Measurements from ENCODE around the gene PTPRD. TPM values are rescaled to one million over a fixed set of nuclear protein-coding genes. Genes with fewer than 3 reads are reported as not detected.
A peak's percentile ranks its signal among the peaks of the same experiment; 100 is the strongest.

Gene PTPRD
- total RNA-seq, 1 donor from 2014 or later: 109 TPM

DNA sequence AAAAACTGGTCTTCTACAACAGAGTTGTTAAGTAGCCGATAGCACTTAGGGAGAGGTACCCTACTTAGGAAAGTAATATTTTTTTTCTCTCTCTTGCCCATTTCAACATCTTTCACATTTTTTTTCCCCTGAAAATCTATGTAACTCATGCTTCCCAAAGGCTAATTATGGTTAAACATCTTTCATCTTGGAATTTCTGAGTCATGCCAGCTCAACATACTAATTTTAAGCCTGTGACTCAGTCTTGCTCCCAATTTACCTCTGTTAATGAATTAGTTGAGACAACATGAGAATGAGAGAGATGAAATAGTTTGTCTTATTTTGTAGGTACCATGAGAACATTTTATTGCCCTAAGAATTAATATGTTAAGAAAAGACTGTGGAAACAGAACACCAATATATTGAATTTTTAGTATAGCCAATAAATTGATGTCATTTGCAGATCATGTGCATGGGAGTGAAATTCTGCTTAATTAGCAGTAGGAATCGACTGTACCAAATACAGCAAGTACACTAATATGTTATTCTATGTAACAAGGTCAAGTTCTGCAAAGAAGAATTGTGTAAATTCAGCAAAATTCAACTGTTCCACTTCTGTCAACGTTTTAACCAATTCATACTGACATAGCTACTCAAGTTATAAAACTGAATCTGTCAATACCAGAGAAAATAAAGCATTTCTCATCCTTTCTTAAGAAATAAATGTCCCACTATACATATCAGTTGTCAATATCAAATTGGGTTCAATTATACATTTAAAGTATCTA is 550.0 kb downstream of the PTPRD start:
- TF ChIP-seq CTCF (IDR thresholded peaks at IDR 0.05; ENCODE audit: unreplicated experiment): no peak
- Mint-ChIP-seq H3K9me3 (no peaks in the 10 kb centered on the region), H3K4me3 (no peak overlapping the region), H3K27ac (no peak overlapping the region), H3K27me3 (ENCODE audit: low read depth) (no peaks in the 10 kb centered on the region), H3K4me1 (peaks cover 6% of the 10 kb centered on the region), H3K36me3 (no peaks in the 10 kb centered on the region)
- DNase-seq (ENCODE audit: low spot score in 2 of 2, unreplicated experiment in 2 of 2): no peak

DNA sequence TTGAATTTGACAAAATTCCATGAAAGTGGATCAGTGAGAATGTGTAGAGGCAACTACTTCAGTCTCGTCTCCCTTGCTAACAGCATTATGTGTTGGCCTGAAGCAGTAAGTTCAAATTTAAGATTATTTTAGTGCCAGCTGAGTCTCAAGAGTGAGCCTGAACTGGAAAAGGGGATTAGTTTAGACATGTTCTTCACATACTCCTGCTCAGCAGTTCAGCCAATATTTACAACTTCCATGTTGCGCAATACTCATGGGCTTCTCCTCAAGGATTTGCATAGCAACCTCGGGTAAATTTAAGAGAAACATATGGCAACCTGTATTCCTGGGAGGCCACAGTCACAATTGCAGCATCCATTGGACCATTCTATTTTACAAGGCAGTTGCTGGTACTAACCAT is 553.8 kb downstream of the PTPRD start:
- H3K9me3 Mint-ChIP-seq: peaks cover 5% of the 10 kb centered on the region

GRCh38 chr9:10055886-10056395 is 556.9 kb downstream of the PTPRD start:
- Mint-ChIP-seq H3K4me3 (no peak overlapping the region), H3K4me1 (peaks cover 13% of the 10 kb centered on the region), H3K27me3 (ENCODE audit: low read depth) (no peaks in the 10 kb centered on the region), H3K27ac (peak overlapping the region; percentile 66), H3K9me3 (peaks cover 5% of the 10 kb centered on the region), H3K36me3 (no peaks in the 10 kb centered on the region)
- no peak for DNase-seq (ENCODE audit: low spot score in 2 of 2, unreplicated experiment in 2 of 2)
- no peak for TF ChIP-seq CTCF (IDR thresholded peaks at IDR 0.05; ENCODE audit: unreplicated experiment)

More for the DNA sequence above, 553.8 kb downstream of the PTPRD start:
- no peak for TF ChIP-seq CTCF (IDR thresholded peaks at IDR 0.05; ENCODE audit: unreplicated experiment)
- DNase-seq (ENCODE audit: low spot score in 2 of 2, unreplicated experiment in 2 of 2): no peak
- Mint-ChIP-seq H3K27me3 (ENCODE audit: low read depth) (no peaks in the 10 kb centered on the region), H3K4me1 (peaks cover 13% of the 10 kb centered on the region), H3K27ac (no peak overlapping the region), H3K36me3 (no peaks in the 10 kb centered on the region), H3K4me3 (no peak overlapping the region)

- Mint-ChIP-seq H3K27ac (no peak overlapping the region), H3K4me3 (no peak overlapping the region), H3K4me1 (peaks cover 12% of the 10 kb centered on the region), H3K27me3 (ENCODE audit: low read depth) (no peaks in the 10 kb centered on the region), H3K36me3 (no peaks in the 10 kb centered on the region), H3K9me3 (peaks cover 5% of the 10 kb centered on the region)
- no peak for DNase-seq (ENCODE audit: low spot score in 2 of 2, unreplicated experiment in 2 of 2)
- no peak for TF ChIP-seq CTCF (IDR thresholded peaks at IDR 0.05; ENCODE audit: unreplicated experiment)
Observed at GRCh38 chr9:10054456-10054855, 558.3 kb downstream of the PTPRD start.

DNA sequence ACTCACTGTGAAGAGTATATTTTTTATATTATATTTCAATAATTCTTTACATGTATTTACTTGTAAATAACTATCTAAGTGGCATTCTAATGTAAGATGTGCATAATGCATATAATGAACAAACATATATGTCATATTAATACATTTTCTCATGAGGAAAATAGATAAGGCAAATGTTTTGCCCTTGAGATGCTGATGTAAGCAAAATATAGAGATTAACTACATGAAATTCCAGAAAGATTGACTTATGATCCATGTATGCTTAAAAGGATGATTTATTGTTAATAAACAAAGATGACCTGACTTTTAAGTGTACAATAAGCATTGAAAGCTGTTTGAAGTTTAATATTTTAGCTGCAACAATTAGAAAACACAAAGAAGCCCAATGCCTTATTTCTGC is 559.9 kb downstream of the PTPRD start:
- no peaks in the 10 kb centered on the region for H3K36me3 Mint-ChIP-seq
- H3K4me3 Mint-ChIP-seq: no peak overlapping the region
- no peak overlapping the region for H3K27ac Mint-ChIP-seq
- no peaks in the 10 kb centered on the region for H3K27me3 Mint-ChIP-seq (ENCODE audit: low read depth)
- DNase-seq (ENCODE audit: low spot score in 2 of 2, unreplicated experiment in 2 of 2): no peak
- H3K4me1 Mint-ChIP-seq: peaks cover 12% of the 10 kb centered on the region
- H3K9me3 Mint-ChIP-seq: peaks cover 5% of the 10 kb centered on the region
- TF ChIP-seq CTCF (IDR thresholded peaks at IDR 0.05; ENCODE audit: unreplicated experiment): no peak

Measured in mesothelial cell of epicardium (in vitro differentiated cells).